A549 (cell line): ENCODE measurements around the gene NRIP3.

Experiments used
- CTCF ChIP-seq: fragments of >200 bp; sonication (Bioruptor Twin); formaldehyde crosslinking; IDR thresholded peaks from 3 replicates; pipeline ENCODE4 v1.5.1; 2016
- EP300 ChIP-seq, 2 experiments: fragments of >200 bp; sonication (Bioruptor Twin); formaldehyde crosslinking; IDR thresholded peaks; 2 replicates in 1 of 2; 3 replicates in 1 of 2; pipeline ENCODE4 v1.6.1; 2016 to 2017
- HOXA7 ChIP-seq: fragments of 250-450 bp; sonication (Bioruptor Pico); IDR thresholded peaks from 2 replicates; pipeline ENCODE4 v1.5.0; 2020; ENCODE audit warnings: mild to moderate bottlenecking, moderate library complexity
- MAX ChIP-seq: IDR thresholded peaks from 2 replicates; pipeline ENCODE4 v1.6.1; 2012
- POLR2A ChIP-seq: IDR thresholded peaks from 2 replicates; pipeline ENCODE4 v1.6.1; 2012; ENCODE audit warnings: mild to moderate bottlenecking, low read length

- no peak for TF ChIP-seq CTCF
- no peak for TF ChIP-seq MAX
- no peak for TF ChIP-seq POLR2A
- no peak for TF ChIP-seq EP300 (IDR thresholded peaks at IDR 0.05)
- no peak for TF ChIP-seq HOXA7 (CRISPR knock-in tag)
Measured at GRCh38 chr11:8980485-8980884, 23.3 kb downstream of the NRIP3 start.
